Fibroblast of lung (primary cell): ENCODE data around the gene KIF17. TPM values are rescaled to one million over a fixed set of nuclear protein-coding genes. Genes with fewer than 3 reads are reported as not detected.

Source experiments
- DNase-seq, 2 donors: peaks; one replicate each; pipeline versions ENCODE4 v3.0.0 to v3.0.0-alpha.2; 2010; ENCODE audit warnings: low read depth in 2 of 2
- H2AFZ ChIP-seq: 2 replicates; pipeline ENCODE4 v1.5.1; 2012; ENCODE audit warnings: low read length, control low read depth, inconsistent platforms
- H3K27ac ChIP-seq: 2 replicates; pipeline ENCODE4 v1.5.1; 2011; ENCODE audit warnings: low read length, control low read depth; ENCODE audit not compliant: insufficient read depth
- H3K27me3 ChIP-seq: 2 replicates; pipeline ENCODE4 v1.5.1; 2011; ENCODE audit warnings: mild to moderate bottlenecking, low read length; ENCODE audit not compliant: control insufficient read depth, insufficient read depth
- H3K36me3 ChIP-seq: 2 replicates; pipeline ENCODE4 v1.5.1; 2011; ENCODE audit warnings: low read length; ENCODE audit not compliant: control insufficient read depth, insufficient read depth
- H3K4me1 ChIP-seq: 2 replicates; pipeline ENCODE4 v1.5.1; 2011; ENCODE audit warnings: low read length; ENCODE audit not compliant: control insufficient read depth, insufficient read depth; ENCODE audit errors: extremely low read depth
- H3K4me2 ChIP-seq: 2 replicates; pipeline ENCODE4 v1.5.1; 2011; ENCODE audit warnings: low read length, control low read depth; ENCODE audit not compliant: insufficient read depth; ENCODE audit errors: extremely low read depth
- H3K4me3 ChIP-seq, 4 experiments: fragments of 200-600 bp in 1 of 4; sonication (generic) in 1 of 4; replicated peaks in 1 of 4; 2 replicates each; pipeline ENCODE4 v1.5.1; 2011 to 2016; ENCODE audit warnings: low read length in 4 of 4, low read depth in 3 of 4, mild to moderate bottlenecking in 3 of 4, control low read depth in 2 of 4, inconsistent platforms in 1 of 4, mixed read lengths in 1 of 4; ENCODE audit not compliant: insufficient read depth in 1 of 4; ENCODE audit errors: control extremely low read depth in 1 of 4
- H3K79me2 ChIP-seq: 2 replicates; pipeline ENCODE4 v1.5.1; 2012; ENCODE audit warnings: mild to moderate bottlenecking, low read length, inconsistent platforms; ENCODE audit not compliant: control insufficient read depth, insufficient read depth
- H3K9ac ChIP-seq: 2 replicates; pipeline ENCODE4 v1.5.1; 2011; ENCODE audit warnings: mild to moderate bottlenecking, low read length, control low read depth; ENCODE audit not compliant: insufficient read depth
- H3K9me3 ChIP-seq: 2 replicates; pipeline ENCODE4 v1.5.1; 2012; ENCODE audit warnings: low read depth, low read length; ENCODE audit not compliant: control insufficient read depth, insufficient read depth
- H4K20me1 ChIP-seq: 2 replicates; pipeline ENCODE4 v1.5.1; 2011; ENCODE audit warnings: low read length; ENCODE audit not compliant: control insufficient read depth, insufficient read depth; ENCODE audit errors: extremely low read depth
- CTCF ChIP-seq, 2 donors: IDR thresholded peaks in 1 of 2; conservative IDR thresholded peaks in 1 of 2; 1 replicate in 1 of 2; 2 replicates in 1 of 2; pipeline ENCODE4 v1.5.1; 2011 to 2012; ENCODE audit warnings: low read length in 2 of 2, control low read depth in 1 of 2, inconsistent platforms in 1 of 2, low read depth in 1 of 2, mild to moderate bottlenecking in 1 of 2
- EZH2 ChIP-seq: IDR thresholded peaks from 2 replicates; pipeline ENCODE4 v1.5.1; 2012; ENCODE audit warnings: low read length, control low read depth, mild to moderate bottlenecking; ENCODE audit errors: missing control alignments
- polyA plus RNA-seq, 2 donors: library from polyadenylated mRNA; depleted of rRNA in 1 of 2; stranded (reverse) in 1 of 2; unstranded in 1 of 2; fragments of >200 nt; gene quantifications; 2 replicates each; pipeline ENCODE4 v1.2.1, GENCODE V29; 2011 to 2012; ENCODE audit warnings: missing spikeins in 1 of 2
- total RNA-seq: library from RNA; depleted of rRNA; stranded (reverse); fragments of >200 nt; gene quantifications from 2 replicates; pipeline ENCODE4 v1.2.1, GENCODE V29; 2014

The KIF17 gene
- total and polyA plus RNA-seq, 2 donors (not counting 1 experiment from before 2014, with no cell fraction given), result 1.8 to 3.0 TPM

DNA sequence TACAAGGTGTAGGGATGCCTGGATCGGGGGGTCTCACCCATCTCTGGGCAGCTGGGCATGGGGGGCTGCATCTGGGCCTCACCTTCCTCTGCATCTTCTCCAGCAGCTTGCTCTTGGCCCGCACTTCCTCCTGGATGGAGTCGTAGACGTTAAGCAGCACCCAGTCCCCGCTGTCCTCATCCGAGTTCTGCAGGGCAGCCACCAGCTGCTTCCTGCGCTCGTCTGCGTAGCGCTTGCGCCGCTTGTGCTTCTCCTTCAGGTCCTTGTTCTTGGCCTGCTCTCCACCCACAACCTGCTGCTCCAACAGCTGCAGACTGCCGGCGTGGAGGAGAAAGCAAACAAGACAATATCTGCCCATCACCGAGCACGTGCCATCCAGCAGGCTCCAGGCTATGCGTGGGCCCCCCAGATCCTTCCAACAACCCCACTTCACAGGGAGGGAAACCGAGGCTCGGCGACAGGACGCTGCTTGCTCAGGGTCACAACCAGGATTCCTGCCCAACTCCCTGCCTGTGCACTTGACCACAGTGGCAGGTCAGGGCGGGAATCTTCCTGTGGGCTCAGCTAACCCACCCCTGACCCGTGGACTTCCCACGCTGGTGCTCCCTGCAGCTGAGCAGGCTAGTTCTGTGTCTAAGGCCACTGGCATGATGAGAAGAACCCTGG is 35.1 kb downstream of the KIF17 start:
- no peaks in the 10 kb centered on the region for H3K79me2 ChIP-seq
- H3K27me3 ChIP-seq, result no peaks in the 10 kb centered on the region
- H4K20me1 ChIP-seq, result no peaks in the 10 kb centered on the region
- no peaks in the 10 kb centered on the region for H3K9me3 ChIP-seq
- H2AFZ ChIP-seq, result no peak overlapping the region
- H3K9ac ChIP-seq, result no peak overlapping the region
- H3K4me2 ChIP-seq, result no peak overlapping the region
- no peak for DNase-seq
- no peak overlapping the region for H3K4me3 ChIP-seq
- H3K36me3 ChIP-seq, result no peaks in the 10 kb centered on the region
- no peak overlapping the region for H3K27ac ChIP-seq
- no peaks in the 10 kb centered on the region for H3K4me1 ChIP-seq
- TF ChIP-seq EZH2 (no peak), CTCF (conservative IDR thresholded peaks at IDR 0.05 in 1 of 2, IDR thresholded peaks at IDR 0.05 in 1 of 2; ENCODE audit: low read depth in 1 of 2, low read length in 2 of 2) (no peak)

DNA sequence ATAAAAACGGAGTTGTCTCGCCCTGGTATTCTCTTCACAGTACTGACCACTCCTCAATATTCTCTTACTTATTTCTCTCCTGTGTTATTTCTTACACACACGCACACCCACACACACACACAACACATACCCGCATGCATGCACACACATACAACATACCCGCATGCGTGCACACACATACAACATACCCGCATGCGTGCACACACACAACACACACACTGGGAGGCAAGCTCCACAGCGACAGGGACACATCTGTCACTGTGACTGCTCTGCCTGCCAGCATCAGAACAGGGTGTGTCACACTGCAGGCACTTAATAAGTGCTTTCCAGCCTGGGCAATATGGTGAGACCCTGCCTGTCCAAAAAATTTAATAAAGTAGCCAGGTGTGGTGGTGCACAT is 35.8 kb downstream of the KIF17 start:
- Histone ChIP-seq H3K4me1 (no peaks in the 10 kb centered on the region), H2AFZ (no peak overlapping the region), H3K4me2 (no peak overlapping the region), H3K4me3 (no peak overlapping the region), H3K9ac (no peak overlapping the region), H3K27ac (no peak overlapping the region), H3K36me3 (no peaks in the 10 kb centered on the region), H3K9me3 (no peaks in the 10 kb centered on the region), H4K20me1 (no peaks in the 10 kb centered on the region), H3K27me3 (no peaks in the 10 kb centered on the region), H3K79me2 (no peaks in the 10 kb centered on the region)
- no peak for TF ChIP-seq EZH2
- TF ChIP-seq CTCF (conservative IDR thresholded peaks at IDR 0.05 in 1 of 2, IDR thresholded peaks at IDR 0.05 in 1 of 2; ENCODE audit: low read depth in 1 of 2, low read length in 2 of 2), result no peak
- no peak for DNase-seq

- no peaks in the 10 kb centered on the region for H3K79me2 ChIP-seq
- no peak overlapping the region for H3K4me3 ChIP-seq
- no peaks in the 10 kb centered on the region for H3K27me3 ChIP-seq
- H2AFZ ChIP-seq, result no peak overlapping the region
- TF ChIP-seq EZH2 (no peak), CTCF (conservative IDR thresholded peaks at IDR 0.05 in 1 of 2, IDR thresholded peaks at IDR 0.05 in 1 of 2; ENCODE audit: low read depth in 1 of 2, low read length in 2 of 2) (no peak)
- H3K4me2 ChIP-seq, result no peak overlapping the region
- no peak for DNase-seq
- no peaks in the 10 kb centered on the region for H4K20me1 ChIP-seq
- H3K36me3 ChIP-seq, result no peaks in the 10 kb centered on the region
- H3K27ac ChIP-seq, result no peak overlapping the region
- H3K4me1 ChIP-seq, result no peaks in the 10 kb centered on the region
- H3K9me3 ChIP-seq, result no peaks in the 10 kb centered on the region
- H3K9ac ChIP-seq, result no peak overlapping the region
Observed at GRCh38 chr1:20680269-20680668, 37.5 kb downstream of the KIF17 start.
